ENCODE data around the gene GCHFR.

Gene GCHFR

GRCh38 chr15:40759961-40760360 is 3.9 kb upstream of the GCHFR start:
- Histone ChIP-seq H3K9me2 (replicated peaks; ENCODE audit: insufficient read depth, low read length) (no peaks in the 10 kb centered on the region), H2AFZ (ENCODE audit: low read length) (no peak overlapping the region; the same call in 1 of the 2 replicates), H3K4me2 (ENCODE audit: low read depth, low read length) (peak overlapping the region; percentile 42; the same call in 1 of the 2 replicates), H3K9ac (ENCODE audit: low read length) (no peak overlapping the region; the same call in 1 of the 2 replicates), H3K36me3 (replicated peaks; ENCODE audit: insufficient read depth, low read length) (no peaks in the 10 kb centered on the region), H3F3A (ENCODE audit: insufficient read depth, low read length) (peaks cover 11% of the 10 kb centered on the region), H3K4me3 (ENCODE audit: low read length) (no peak overlapping the region), H3K4me1 (ENCODE audit: low read length) (peaks cover 11% of the 10 kb centered on the region), H3K9me3 (replicated peaks; ENCODE audit: insufficient read depth, low read length) (no peaks in the 10 kb centered on the region), H3K27ac (ENCODE audit: low read length) (peak overlapping the region; percentile 6; the same call in 1 of the 2 replicates), H3K79me2 (ENCODE audit: low read length) (peaks cover under 1% of the 10 kb centered on the region), H3K27me3 (replicated peaks; ENCODE audit: insufficient read depth, low read length) (no peaks in the 10 kb centered on the region), H4K20me1 (ENCODE audit: insufficient read depth, low read length) (no peaks in the 10 kb centered on the region)
- TF ChIP-seq EZH2 (optimal IDR thresholded peaks at IDR 0.05; ENCODE audit: low read depth, low read length) (no peak), CTCF (IDR thresholded peaks at IDR 0.05; ENCODE audit: low read length) (no peak), EZH2phosphoT487 (IDR thresholded peaks at IDR 0.05; ENCODE audit: low read length) (no peak)
- DNase-seq = no peak

- no peaks in the 10 kb centered on the region for H3K9me3 ChIP-seq (replicated peaks; ENCODE audit: insufficient read depth, low read length)
- peak overlapping the region; percentile 70 for H3K4me3 ChIP-seq (ENCODE audit: low read length)
- no peak for DNase-seq
- peak overlapping the region; percentile 78 for H3K4me2 ChIP-seq (ENCODE audit: low read depth, low read length)
- no peaks in the 10 kb centered on the region for H3K27me3 ChIP-seq (replicated peaks; ENCODE audit: insufficient read depth, low read length)
- peaks cover 22% of the 10 kb centered on the region for H3K4me1 ChIP-seq (ENCODE audit: low read length)
- H3K27ac ChIP-seq (ENCODE audit: low read length) = no peak overlapping the region
- H4K20me1 ChIP-seq (ENCODE audit: insufficient read depth, low read length) = no peaks in the 10 kb centered on the region
- peaks cover 19% of the 10 kb centered on the region for H3F3A ChIP-seq (ENCODE audit: insufficient read depth, low read length)
- peak overlapping the region; percentile 41; the same call in 1 of the 2 replicates for H3K9ac ChIP-seq (ENCODE audit: low read length)
- H3K9me2 ChIP-seq (replicated peaks; ENCODE audit: insufficient read depth, low read length) = no peaks in the 10 kb centered on the region
- peak overlapping the region; percentile 88 for H2AFZ ChIP-seq (ENCODE audit: low read length)
- no peaks in the 10 kb centered on the region for H3K36me3 ChIP-seq (replicated peaks; ENCODE audit: insufficient read depth, low read length)
- TF ChIP-seq EZH2 (optimal IDR thresholded peaks at IDR 0.05; ENCODE audit: low read depth, low read length) = no peak
- no peaks in the 10 kb centered on the region for H3K79me2 ChIP-seq (ENCODE audit: low read length)
Observed at GRCh38 chr15:40762919-40763800, 708 bp upstream of the GCHFR start.

GRCh38 chr15:40764629-40765103 is 798 bp downstream of the GCHFR start:
- Histone ChIP-seq H3K9me3 (replicated peaks; ENCODE audit: insufficient read depth, low read length) (no peaks in the 10 kb centered on the region), H3K4me2 (ENCODE audit: low read depth, low read length) (peak overlapping the region; percentile 78), H3K9ac (ENCODE audit: low read length) (peak overlapping the region; percentile 41; the same call in 1 of the 2 replicates), H2AFZ (ENCODE audit: low read length) (peak overlapping the region; percentile 88), H3K79me2 (ENCODE audit: low read length) (no peaks in the 10 kb centered on the region), H3K9me2 (replicated peaks; ENCODE audit: insufficient read depth, low read length) (no peaks in the 10 kb centered on the region), H3K4me1 (ENCODE audit: low read length) (peaks cover 22% of the 10 kb centered on the region), H3K27me3 (replicated peaks; ENCODE audit: insufficient read depth, low read length) (no peaks in the 10 kb centered on the region), H3K27ac (ENCODE audit: low read length) (no peak overlapping the region), H4K20me1 (ENCODE audit: insufficient read depth, low read length) (no peaks in the 10 kb centered on the region), H3K36me3 (replicated peaks; ENCODE audit: insufficient read depth, low read length) (no peaks in the 10 kb centered on the region), H3F3A (ENCODE audit: insufficient read depth, low read length) (peaks cover 19% of the 10 kb centered on the region), H3K4me3 (ENCODE audit: low read length) (peak overlapping the region; percentile 70)
- TF ChIP-seq EZH2phosphoT487 (IDR thresholded peaks at IDR 0.05; ENCODE audit: low read length) (no peak), CTCF (IDR thresholded peaks at IDR 0.05; ENCODE audit: low read length) (no peak), EZH2 (optimal IDR thresholded peaks at IDR 0.05; ENCODE audit: low read depth, low read length) (no peak)
- no peak for DNase-seq

Data from MM.1S (cell line).